HG02798 (cell line): Measurements from ENCODE around the gene PDZRN4.
"Not testable (repeated sequence)": the region's sequence is repeated elsewhere in the genome, so short reads cannot be mapped to it uniquely, and the experiment has no call there.

ENCODE experiments used
- ATAC-seq: cut with Tn5 transposase; IDR thresholded peaks from one replicate; pipeline ENCODE4 v1.9.1; 2021; ENCODE audit warnings: mild to moderate bottlenecking; ENCODE audit not compliant: unreplicated experiment, poor library complexity

The PDZRN4 gene

DNA sequence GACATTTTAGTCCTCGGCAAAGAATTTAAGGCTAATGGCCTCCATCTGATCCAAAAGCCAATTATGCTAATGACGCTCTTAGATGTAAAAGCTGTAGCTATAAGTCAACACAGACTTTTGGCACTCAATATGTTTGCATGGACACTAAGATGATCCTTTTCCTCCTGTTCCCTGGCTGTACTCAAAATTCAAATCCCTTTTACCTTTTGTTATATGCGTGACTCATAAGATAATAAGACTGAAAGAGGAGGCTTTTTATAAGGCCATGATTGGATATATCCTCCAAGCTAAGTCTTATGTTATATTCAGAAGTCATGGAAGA is 89.8 kb downstream of the PDZRN4 start:
- no peak for ATAC-seq

DNA sequence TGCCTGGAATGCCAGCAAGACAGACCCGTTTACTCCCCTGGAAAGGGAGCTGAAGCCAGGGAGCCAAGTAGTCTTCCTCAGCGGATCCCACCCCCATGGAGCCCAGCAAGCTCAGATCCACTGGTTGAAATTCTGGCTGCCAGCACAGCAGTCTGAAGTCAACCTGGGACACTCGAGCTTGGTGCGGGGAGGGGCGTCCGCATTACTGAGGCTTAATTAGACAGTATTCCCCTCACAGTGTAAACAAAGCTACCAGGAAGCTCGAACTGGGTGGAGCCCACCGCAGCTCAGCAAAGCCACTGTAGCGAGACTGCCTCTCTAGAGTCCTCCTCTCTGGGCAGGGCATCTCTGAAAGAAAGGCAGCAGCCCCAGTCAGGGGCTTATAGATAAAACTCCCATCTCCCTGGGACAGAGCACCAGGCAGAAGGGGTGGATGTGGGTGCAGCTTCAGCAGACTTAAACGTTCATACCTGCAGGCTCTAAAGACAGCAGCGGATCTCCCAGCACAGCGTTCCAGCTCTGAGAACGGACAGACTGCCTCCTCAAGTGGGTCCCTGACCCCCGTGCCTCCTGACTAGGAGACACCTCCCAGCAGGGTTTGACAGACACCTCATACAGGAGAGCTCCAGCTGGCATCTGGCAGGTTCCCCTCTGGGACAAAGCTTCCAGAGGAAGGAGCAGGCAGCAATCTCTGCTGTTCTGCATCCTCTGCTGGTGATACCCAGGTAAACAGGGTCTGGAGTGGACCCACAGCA is 92.4 kb downstream of the PDZRN4 start:
- not testable (repeated sequence) for ATAC-seq

DNA sequence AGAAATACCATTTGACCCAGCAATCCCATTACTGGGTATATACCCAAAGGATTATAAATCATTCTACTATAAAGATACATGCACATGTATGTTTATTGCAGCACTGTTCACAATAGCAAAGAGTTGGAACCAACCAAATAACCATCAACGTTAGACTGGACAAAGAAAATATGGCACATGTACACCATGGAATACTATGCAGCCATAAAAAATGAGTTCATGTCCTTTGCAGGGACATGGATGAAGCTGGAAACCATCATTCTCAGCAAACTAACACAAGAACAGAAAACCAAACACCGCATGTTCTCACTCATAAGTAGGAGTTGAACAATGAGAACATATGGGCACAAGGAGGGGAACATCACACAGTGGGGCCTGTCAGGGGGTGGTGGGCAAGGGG is 97.3 kb downstream of the PDZRN4 start:
- not testable (repeated sequence) for ATAC-seq

DNA sequence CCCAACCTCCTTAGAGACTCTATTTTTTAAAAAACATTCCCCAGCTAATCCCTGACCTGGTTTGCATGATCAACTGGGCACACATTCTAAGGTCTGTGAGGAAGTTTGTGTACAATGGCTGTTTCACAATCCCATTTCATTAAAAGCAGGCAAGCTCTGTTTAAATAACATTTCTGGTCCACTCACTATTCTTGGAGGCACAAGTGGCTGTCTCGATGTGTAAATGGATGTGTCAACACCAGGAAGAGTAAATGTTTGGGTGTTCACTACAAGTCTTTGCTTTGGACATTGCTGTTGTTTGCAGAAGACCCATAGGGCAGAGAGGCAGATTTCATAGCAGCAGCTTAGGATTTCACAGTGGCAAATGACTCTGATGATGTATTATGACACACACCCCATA is 98.3 kb downstream of the PDZRN4 start:
- no peak for ATAC-seq

DNA sequence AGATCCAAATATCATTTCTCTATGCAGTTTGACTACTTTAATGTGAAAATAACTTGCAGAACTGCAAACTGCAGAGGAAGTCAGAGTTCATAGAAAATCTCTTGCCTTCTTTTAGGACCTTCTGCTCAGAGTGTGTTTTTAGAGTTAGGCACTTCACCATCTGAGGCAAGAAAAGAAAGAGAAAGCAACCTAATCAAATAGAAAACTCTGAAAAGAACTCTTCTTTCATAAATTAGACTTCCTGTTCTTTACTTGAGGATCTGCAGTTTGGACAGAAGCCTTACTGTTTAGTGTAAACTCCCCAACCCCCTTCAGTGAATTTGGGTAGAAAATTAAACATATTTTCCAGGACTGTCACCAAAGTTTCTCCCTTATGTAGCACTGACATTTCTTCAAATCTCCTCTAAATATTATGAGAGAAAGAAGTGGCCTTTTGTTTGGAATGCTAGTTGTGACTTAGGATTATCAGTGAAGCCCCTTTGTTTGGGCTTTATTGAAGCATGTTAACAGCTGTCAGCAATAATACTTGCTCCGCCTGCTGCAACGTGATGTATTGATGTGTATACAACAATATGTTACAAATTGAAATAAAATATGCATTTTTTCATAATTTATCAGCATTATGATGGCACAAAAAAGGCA is 99.5 kb downstream of the PDZRN4 start:
- peak; percentile 68 for ATAC-seq

- ATAC-seq = peak; percentile 7
Observed at GRCh38 chr12:41288142-41288811, 100.2 kb downstream of the PDZRN4 start.

GRCh38 chr12:41289501-41289900 is 101.4 kb downstream of the PDZRN4 start:
- no peak for ATAC-seq

DNA sequence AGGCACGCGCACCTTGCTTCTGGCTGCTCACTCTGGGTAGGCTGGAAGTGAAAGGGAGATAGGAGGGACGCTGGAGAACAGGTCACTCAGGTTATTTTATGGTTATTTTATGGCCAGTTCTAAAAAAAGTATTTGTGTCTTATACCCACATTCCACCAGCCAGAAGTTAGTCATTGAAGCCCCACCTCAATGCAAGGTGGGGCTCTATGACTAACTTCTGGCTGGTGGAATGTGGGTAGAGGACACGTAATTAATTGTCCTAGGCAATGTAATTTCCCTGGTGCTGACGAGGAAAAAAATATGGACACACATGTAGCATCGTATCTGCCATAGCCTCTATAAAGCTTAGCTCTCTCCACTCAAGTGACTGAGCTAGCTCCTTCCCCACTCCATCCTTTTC is 104.9 kb downstream of the PDZRN4 start:
- ATAC-seq = no peak

DNA sequence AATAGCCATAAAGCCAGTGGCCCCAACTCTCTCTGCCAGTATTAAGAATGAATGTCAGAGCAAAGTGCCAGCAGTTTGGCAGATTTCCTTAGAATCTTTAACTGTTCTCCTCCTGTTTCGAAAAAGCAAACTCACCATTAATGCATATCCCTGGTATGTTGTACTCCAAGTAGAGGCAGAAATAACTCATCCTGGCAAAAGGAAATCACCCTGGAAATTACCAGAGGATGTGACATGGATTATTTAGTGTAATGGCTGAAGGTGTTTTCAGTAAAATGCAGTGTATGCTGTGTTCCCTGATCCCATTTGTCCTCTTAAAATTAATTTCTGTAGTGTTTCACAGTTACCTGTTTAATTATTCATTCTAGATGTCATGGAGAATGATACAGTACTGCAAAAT is 105.3 kb downstream of the PDZRN4 start:
- no peak for ATAC-seq

GRCh38 chr12:41302979-41303403 is 114.9 kb downstream of the PDZRN4 start:
- peak; percentile 42 for ATAC-seq

- no peak for ATAC-seq
Observed at GRCh38 chr12:41304526-41304925, 116.4 kb downstream of the PDZRN4 start.

DNA sequence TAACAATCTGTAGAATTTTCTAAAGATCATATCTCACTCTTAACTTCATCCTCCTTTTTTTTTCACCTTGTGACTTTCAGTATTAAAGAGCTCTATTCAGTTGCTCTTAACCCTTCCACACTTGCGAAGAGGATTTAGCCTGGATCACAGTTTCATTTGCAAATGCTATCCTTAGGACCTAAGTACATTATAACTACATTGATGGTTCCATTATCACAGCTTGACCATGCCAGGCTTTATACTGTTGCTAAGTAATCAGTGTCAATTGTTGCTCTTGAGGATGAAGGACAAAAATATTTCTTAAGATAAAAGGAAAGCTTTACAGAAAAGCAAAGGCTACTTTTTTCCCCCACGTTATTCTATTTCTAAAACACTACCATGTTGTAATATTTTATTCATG is 122.2 kb downstream of the PDZRN4 start:
- no peak for ATAC-seq

GRCh38 chr12:41311883-41312282 is 123.8 kb downstream of the PDZRN4 start:
- no peak for ATAC-seq

DNA sequence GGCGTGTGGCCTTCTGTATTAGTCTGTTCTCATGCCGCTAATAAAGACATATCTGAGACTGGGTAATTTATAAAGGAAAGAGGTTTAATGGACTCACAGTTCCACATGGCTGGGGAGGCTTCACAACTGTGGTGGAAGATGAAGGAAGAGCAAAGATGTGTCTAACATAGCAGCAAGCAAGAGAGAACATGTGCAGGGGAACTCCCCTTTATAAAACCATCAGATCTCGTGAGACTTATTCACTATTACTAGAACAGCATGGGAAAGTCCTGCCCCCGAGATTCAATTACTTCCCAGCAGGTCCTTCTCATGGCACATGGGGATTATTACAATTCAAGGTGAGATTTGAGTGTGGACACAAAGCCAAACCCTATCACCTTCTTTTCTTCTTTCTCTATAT is 124.3 kb downstream of the PDZRN4 start:
- ATAC-seq = not testable (repeated sequence)

- no peak for ATAC-seq
Observed at GRCh38 chr12:41325336-41325735, 137.2 kb downstream of the PDZRN4 start.

- no peak for ATAC-seq
Observed at GRCh38 chr12:41327096-41327895, 139.2 kb downstream of the PDZRN4 start.

- ATAC-seq = no peak
Observed at GRCh38 chr12:41333974-41334373, 145.9 kb downstream of the PDZRN4 start.

GRCh38 chr12:41334390-41334789 is 146.3 kb downstream of the PDZRN4 start:
- no peak for ATAC-seq

DNA sequence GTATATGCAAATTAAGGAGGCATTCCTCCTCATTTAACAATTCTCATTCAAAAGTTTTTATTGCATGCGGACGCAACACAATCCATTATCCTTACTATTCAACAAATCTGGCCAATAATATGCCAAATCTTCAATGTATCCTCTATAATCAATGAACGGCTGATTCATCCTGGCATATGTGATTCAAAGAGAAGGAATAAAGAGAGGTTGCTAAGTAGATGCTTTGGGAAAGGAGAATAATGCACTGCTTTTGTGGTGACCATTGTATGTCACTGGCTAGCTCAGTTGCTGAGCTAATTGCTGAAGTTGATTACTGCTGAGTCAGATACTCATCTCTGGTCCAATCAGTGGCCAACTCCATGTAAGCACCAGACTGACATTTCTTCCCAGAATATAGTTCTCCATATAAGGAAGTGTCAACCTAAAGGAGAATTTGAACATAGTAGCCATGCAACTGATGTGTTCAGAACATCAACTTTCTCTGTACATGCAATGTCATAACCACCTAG is 148.0 kb downstream of the PDZRN4 start:
- no peak for ATAC-seq

DNA sequence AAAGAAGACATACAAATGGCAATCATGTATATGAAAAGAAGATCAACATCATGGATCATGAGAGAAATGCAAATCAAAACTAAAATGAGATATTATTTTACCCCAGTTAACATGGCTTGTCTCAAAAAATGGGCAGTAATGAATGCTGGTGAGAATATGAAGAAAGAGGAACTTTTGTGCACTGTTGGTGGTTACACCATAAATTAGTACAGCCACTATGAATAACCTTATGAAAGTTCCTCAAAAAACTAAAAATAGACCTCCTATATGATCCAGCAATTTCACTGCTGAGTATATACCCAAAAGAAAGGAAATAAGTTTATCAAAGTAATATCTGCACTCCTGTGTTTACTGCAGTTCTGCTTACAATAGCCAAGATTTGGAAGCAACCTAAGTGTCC is 151.7 kb downstream of the PDZRN4 start:
- ATAC-seq = no peak
